ENCODE results near the gene COL19A1.

DNA sequence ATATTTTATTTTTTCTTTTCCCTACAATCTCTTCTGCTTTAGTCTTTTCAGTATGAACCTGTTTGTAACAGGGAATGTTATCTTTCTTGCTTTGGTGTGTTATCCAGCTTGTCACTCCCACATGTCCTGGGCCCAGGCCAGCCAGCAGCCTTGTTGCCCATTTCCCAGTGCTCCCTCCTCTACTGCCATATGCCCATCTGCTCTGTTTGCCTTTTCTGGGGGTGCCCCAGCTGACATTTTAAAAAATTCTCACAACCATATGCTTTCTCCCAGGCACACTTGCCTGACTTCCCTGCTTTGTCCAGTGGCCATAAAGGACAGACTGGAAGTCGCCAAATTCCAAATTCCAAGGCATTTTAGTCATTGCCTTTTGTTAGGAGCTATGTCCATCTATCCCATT lies 45.9 kb upstream of the COL19A1 start:
- TF ChIP-seq, protein P1, sequence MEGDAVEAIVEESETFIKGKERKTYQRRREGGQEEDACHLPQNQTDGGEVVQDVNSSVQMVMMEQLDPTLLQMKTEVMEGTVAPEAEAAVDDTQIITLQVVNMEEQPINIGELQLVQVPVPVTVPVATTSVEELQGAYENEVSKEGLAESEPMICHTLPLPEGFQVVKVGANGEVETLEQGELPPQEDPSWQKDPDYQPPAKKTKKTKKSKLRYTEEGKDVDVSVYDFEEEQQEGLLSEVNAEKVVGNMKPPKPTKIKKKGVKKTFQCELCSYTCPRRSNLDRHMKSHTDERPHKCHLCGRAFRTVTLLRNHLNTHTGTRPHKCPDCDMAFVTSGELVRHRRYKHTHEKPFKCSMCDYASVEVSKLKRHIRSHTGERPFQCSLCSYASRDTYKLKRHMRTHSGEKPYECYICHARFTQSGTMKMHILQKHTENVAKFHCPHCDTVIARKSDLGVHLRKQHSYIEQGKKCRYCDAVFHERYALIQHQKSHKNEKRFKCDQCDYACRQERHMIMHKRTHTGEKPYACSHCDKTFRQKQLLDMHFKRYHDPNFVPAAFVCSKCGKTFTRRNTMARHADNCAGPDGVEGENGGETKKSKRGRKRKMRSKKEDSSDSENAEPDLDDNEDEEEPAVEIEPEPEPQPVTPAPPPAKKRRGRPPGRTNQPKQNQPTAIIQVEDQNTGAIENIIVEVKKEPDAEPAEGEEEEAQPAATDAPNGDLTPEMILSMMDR (IDR thresholded peaks at IDR 0.05): no peak
- no peak for TF ChIP-seq EP300 (IDR thresholded peaks at IDR 0.05)
- TF ChIP-seq POLR2A (IDR thresholded peaks at IDR 0.05): no peak
- no peak for TF ChIP-seq POLR2AphosphoS5 (IDR thresholded peaks at IDR 0.05)

Data from sigmoid colon (tissue), 4 donors.